Epithelial cell of proximal tubule (primary cell): ENCODE measurements around the gene TMEM270. TPM values are rescaled to one million over a fixed set of nuclear protein-coding genes. Genes with fewer than 3 reads are reported as not detected.

ENCODE experiments used
- DNase-seq: peaks from one replicate; pipeline ENCODE4 v3.0.0-alpha.2; 2011; ENCODE audit warnings: low read depth
- H3K4me3 ChIP-seq: 2 replicates; pipeline ENCODE4 v1.5.1; 2011; ENCODE audit warnings: low read depth, mild to moderate bottlenecking, low read length
- total RNA-seq: library from RNA; depleted of rRNA; stranded (reverse); fragments of >200 nt; gene quantifications from 2 replicates; pipeline ENCODE4 v1.2.3, GENCODE V29; 2015
- TF ChIP-seq, protein P1 (sequence below): conservative IDR thresholded peaks from 2 replicates; pipeline ENCODE4 v1.5.1; 2012; ENCODE audit warnings: low read depth, mild to moderate bottlenecking, low read length

The TMEM270 gene
- total RNA-seq, 1 donor from 2014 or later, result not detected

DNA sequence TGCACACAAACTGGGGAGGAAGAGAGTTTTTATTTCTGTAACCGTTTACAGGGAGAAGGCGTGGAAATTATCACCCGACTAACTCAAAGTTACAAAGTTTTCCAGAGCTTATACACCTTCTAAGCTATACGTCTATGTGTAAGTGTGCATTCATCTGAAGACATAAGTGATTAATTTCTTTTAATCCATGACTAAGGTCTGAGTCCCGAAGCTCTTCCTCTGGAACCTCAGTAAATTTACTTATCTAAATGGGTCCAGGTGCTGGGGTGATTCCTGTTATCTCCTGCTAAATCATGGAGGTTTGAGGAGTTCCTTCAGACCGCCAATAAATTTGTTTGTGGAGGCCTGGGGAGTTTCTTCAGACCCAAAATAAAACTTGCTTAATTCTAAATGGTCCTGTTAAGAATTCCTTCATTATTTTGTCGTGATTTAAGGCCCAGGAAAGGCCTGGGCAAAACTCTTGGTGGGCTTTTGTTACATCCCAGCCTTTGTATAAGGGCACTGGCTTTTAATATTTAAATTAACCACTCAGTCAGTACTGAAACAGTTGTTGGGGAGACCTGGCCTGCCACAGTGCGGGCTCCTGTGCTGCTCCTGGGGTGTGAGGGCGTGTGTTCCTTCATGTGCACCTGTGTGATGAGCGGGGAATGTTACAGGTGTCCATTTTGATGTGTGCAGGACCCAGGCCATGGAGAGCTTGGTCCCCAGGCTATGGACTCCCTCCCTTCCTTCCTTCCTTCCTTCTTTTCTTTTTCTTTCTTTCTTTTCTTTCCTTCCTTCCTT lies 12.8 kb upstream of the TMEM270 start:
- TF ChIP-seq, protein P1, sequence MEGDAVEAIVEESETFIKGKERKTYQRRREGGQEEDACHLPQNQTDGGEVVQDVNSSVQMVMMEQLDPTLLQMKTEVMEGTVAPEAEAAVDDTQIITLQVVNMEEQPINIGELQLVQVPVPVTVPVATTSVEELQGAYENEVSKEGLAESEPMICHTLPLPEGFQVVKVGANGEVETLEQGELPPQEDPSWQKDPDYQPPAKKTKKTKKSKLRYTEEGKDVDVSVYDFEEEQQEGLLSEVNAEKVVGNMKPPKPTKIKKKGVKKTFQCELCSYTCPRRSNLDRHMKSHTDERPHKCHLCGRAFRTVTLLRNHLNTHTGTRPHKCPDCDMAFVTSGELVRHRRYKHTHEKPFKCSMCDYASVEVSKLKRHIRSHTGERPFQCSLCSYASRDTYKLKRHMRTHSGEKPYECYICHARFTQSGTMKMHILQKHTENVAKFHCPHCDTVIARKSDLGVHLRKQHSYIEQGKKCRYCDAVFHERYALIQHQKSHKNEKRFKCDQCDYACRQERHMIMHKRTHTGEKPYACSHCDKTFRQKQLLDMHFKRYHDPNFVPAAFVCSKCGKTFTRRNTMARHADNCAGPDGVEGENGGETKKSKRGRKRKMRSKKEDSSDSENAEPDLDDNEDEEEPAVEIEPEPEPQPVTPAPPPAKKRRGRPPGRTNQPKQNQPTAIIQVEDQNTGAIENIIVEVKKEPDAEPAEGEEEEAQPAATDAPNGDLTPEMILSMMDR, result no peak
- no peak for DNase-seq
- no peak overlapping the region for H3K4me3 ChIP-seq

DNA sequence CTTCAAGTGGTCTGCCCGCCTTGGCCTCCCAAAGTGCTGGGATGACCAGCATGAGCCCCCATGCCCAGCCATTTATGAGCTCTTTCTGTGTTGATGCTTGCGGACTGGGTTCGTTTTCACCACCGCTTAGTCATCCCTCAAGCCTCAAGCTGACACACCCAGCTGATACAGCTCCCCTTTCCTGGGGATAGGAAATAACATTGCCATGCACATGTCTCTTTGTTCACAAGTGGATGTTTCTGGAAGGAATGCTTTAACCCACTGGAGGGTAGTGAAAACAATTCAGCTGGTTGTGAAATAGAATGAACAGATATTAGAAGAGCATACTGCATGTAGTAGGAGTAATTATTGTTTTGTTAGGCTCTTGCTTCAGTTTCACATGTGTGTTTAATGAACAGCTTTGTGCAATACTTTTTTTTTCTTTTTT lies 10.2 kb upstream of the TMEM270 start:
- peak; percentile 99 for DNase-seq
- TF ChIP-seq, protein P1, result no peak
- H3K4me3 ChIP-seq, result no peak overlapping the region

DNA sequence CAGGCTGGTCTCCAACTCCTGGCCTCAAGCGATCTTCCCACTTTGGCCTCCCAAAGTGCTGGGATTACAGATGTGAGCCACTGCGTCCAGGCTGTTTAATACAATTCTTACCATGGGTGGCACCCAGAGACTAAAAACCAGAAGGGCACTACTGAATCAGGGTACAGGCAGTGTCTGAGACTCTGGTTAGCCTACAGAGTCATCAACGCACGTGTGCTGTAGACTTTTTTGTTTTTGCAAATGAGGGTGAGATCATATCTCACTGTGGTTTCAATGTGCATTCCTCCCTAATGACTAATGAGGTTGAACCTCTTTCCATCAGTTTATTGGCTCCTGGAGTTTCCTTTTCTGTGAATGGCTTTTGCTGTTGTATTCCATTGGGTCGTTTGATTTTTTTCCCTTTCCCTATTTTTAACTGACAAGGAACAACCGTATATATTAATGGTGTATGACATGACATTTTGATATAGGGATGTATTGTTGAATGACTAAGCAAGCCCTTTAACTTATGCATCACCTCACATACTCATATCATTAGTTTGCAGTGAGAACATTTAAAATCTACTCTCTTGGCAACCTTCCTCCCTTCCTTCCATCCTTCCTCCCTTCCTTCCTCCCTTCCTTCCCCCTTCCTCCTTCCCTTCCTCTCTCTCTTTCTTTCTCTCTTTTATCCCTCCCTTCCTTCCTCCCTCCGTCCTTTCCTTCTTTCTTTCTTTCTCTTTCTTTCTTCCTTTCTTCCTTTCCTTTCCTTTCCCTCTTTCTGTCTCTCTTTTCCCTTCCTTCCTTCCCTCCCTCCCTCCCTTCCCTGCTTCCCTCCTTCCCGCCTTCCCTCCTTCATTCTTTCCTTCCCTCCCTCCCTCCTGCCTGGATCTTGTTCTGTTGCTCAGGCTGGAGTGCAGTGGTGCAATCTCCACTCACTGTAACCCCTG lies 9.3 kb upstream of the TMEM270 start:
- no peak overlapping the region for H3K4me3 ChIP-seq
- DNase-seq, result peak; percentile 98
- TF ChIP-seq, protein P1, result no peak

DNA sequence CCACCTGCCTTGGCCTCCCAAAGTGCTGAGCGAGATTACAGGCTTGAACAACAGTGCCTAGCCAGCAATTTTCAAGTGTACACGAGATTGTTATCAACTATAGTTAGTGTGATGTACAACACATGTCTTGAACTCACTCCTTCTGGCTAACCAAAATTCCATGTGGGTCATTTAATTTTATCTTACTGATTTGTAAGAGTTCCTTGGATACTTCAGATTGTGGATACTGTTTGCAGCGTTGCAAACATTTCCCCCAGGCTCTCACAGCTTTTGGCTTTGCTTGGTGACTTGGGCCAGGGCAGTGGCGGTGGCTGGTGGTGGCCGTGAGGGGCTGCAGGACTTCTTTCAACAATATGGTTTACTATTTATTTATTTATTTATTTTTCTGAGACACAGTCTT lies 8.5 kb upstream of the TMEM270 start:
- TF ChIP-seq, protein P1, result no peak
- no peak overlapping the region for H3K4me3 ChIP-seq
- DNase-seq, result no peak

DNA sequence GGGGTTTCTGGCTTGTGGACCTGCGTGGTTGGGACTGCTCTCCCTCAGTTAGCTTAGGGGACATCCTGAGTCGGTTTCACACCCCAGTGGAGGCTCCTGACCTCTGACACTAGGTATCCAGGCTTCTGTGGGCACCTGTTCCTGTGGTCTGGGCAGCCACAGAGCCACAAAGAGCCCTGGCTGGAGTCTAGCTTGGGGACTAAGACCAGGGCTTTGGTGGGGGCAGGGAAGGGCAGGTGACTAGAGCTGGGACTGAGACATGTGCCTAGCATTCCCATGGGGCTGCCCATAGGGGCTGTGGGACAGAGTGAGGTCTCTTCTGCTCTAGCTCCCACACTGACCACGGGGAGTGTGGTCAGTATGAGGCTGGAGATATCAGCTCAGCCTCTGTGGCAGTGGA lies 4.0 kb upstream of the TMEM270 start:
- TF ChIP-seq, protein P1, result no peak
- DNase-seq, result no peak
- H3K4me3 ChIP-seq, result no peak overlapping the region

DNA sequence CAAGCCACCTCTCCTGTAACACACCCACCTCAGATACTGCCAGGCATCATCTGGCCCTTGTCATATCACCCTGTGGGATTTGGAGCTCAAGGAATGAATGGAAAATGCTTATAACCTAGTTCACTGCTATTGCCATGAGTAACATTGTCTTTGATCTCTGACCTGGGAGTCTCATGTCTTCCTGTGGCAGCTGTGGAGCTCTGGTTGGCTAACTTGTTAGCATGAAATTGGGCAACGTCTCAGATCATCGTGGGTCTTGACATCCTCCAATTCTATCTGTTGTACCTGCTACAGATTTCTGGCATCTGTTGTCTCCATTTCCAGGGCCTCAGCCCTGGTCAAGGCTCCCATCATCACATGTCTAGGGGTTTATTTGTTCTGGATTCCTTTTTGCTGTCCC lies 2.2 kb upstream of the TMEM270 start:
- H3K4me3 ChIP-seq, result no peak overlapping the region
- TF ChIP-seq, protein P1, result no peak
- no peak for DNase-seq
